ENCODE measurements around the gene SND1.

Gene SND1

GRCh38 chr7:127798769-127799372 lies 146.9 kb downstream of the SND1 start:
- DNase-seq (ENCODE audit: insufficient read length, low spot score): no peak
- TF ChIP-seq CTCF (IDR thresholded peaks at IDR 0.05; ENCODE audit: insufficient read depth, missing control alignments): no peak
- FAIRE-seq: no peak

GRCh38 chr7:127799535-127800305 lies 147.7 kb downstream of the SND1 start:
- FAIRE-seq (no peak), DNase-seq (ENCODE audit: insufficient read length, low spot score) (no peak)
- TF ChIP-seq CTCF (IDR thresholded peaks at IDR 0.05; ENCODE audit: insufficient read depth, missing control alignments): no peak

DNA sequence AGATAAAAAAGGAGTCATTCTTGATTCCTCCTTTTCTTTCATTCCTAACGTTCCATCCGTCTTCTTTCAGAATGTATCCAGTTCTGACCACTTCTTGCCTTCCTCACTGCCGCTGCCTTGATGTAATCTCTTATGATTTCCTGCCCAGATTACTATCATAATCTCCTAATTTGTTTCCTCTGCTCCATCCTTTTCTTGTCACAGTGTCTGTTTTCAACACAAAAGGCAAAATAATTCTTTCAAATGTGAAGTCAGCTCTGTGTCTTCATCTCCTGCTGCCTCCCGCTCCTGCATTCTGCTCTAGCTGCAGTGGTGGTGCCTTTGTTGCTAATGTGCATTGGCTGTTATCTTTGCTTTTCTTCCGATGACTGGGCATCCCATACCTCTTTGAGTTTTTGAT lies 150.9 kb downstream of the SND1 start:
- FAIRE-seq: no peak
- TF ChIP-seq CTCF (IDR thresholded peaks at IDR 0.05; ENCODE audit: insufficient read depth, missing control alignments): no peak
- DNase-seq (ENCODE audit: insufficient read length, low spot score): no peak

- DNase-seq (ENCODE audit: insufficient read length, low spot score) (no peak), FAIRE-seq (no peak)
- no peak for TF ChIP-seq CTCF (IDR thresholded peaks at IDR 0.05; ENCODE audit: insufficient read depth, missing control alignments)
These were observed 151.6 kb downstream of the SND1 start for GRCh38 chr7:127803626-127804025.

DNA sequence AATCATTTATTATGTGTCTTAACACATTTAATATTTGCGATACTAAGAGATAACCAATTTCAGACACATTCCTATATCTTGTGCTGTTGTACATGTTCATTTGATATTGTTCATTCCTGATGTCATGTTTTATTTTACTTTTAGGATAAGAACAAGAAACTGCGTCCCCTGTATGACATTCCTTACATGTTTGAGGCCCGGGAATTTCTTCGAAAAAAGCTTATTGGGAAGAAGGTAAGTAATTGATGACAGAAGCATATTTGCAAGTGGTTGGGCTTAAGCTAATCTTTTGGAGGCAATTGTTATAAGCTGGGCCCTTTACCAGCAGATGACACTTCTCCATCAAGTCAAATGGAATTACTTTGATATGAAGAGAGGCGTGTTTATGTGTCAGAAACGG lies 155.3 kb downstream of the SND1 start:
- FAIRE-seq (no peak), DNase-seq (ENCODE audit: insufficient read length, low spot score) (no peak)
- TF ChIP-seq CTCF (IDR thresholded peaks at IDR 0.05; ENCODE audit: insufficient read depth, missing control alignments): no peak

DNA sequence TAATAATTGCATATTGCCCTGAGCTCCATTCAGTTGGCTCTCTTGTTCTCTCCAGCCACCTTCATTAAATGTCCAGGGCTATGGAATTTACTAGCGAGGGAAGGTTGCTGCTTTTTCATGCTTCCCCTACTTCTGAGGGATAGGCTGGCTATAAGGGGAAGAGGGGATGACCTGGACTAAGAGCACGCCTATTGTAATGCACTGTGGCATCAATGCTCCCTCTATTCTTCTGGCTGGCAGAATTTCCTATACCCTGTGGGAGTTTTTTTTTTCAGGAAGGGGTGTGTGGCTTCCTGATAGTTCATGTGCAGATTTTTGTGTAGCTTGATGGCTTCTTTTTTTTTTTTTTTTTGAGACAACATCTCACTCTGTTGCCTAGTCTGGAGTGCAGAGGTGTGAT lies 155.8 kb downstream of the SND1 start:
- TF ChIP-seq CTCF (IDR thresholded peaks at IDR 0.05; ENCODE audit: insufficient read depth, missing control alignments): no peak
- FAIRE-seq (no peak), DNase-seq (ENCODE audit: insufficient read length, low spot score) (no peak)

DNA sequence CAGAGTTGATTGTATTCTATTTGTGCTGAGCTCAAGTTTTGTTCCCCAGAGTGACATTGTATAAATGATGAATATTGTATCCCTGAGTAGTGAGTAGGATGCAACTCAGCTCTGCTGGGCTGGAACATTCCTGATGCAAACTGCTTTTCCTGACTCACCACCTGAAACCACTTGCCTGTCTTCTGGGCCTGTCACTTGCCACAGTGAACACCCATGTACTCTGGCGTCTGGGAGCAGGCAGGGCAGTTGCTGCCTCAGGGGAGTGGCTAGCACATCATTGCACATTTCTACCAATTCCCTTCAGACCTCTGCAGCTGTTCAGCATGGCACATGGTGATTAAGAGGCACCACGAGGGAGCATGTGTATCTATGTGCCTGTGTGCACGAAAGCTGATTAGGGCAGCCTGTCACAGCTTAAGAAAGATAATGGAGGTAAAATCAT lies 157.3 kb downstream of the SND1 start:
- DNase-seq (ENCODE audit: insufficient read length, low spot score): peak; percentile 32
- peak; percentile 93 for FAIRE-seq
- TF ChIP-seq CTCF (IDR thresholded peaks at IDR 0.05; ENCODE audit: insufficient read depth, missing control alignments): no peak

Data from D721Med (cell line).